Activated T-helper 9 cell treated with anti-CD3 and anti-CD28 coated beads, Interleukin-2, amount 50 U/mL, for 16 hours (primary cell): ENCODE results near the gene PDE4B.
"Not testable (repeated sequence)": the region's sequence is repeated elsewhere in the genome, so short reads cannot be mapped to it uniquely, and the experiment has no call there.

ENCODE experiments used
- DNase-seq: peaks from one replicate; pipeline ENCODE4 v3.0.0-alpha.2; 2020; ENCODE audit warnings: low read depth

The PDE4B gene

DNA sequence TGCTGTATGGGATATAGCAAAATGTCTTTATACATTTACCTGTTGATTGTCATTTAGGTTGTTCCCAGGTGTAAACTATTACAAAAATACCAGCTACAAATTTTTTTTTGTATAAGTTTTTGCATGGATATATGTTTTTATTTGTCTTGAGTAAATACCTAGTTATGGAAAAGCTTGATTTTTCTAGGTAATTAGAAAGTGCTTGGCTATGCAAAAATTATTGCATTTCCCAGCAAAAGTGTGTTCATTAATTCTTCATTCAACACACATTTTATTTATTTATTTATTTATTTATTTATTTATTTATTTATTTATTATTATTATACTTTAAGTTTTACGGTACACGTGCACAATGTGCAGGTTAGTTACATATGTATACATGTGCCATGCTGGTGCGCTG, 22.1 kb downstream of the PDE4B start:
- no peak for DNase-seq

DNA sequence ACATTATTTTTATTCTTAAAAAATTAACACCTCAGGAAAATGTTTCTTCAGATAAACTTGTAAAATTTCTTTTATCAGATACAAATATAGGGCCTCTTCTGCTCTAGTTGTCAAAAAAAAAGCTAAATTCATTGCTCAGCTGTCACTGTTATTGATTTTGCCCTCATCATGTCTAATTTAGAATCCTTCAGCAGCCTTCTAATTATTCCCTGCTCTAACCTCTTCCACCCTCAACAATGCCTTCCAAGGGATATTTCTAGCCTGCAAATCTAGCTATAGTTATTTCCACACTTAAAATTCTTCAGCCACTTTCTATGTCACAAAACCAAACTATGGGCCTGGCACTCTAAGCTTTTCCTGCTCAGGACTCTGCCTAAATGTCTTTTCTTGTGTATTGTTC, 25.2 kb downstream of the PDE4B start:
- no peak for DNase-seq

DNA sequence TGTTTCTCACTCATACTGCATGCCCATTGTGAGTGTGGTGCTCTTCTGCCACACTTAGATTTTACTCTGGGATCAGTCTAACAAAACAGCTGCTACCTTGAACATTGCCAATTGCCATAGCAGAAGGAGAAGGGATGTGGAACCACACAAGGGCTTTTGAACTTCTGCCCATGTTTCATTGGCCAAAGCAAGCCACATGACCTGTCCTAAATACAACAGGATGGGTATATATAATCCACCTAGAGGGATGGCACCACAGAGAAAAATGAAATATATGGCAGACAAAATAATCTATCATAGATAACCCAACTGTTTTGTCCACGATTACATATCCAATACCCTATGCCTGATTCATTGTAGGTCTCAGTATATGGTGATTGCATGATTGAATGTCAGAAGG, 26.3 kb downstream of the PDE4B start:
- no peak for DNase-seq

DNA sequence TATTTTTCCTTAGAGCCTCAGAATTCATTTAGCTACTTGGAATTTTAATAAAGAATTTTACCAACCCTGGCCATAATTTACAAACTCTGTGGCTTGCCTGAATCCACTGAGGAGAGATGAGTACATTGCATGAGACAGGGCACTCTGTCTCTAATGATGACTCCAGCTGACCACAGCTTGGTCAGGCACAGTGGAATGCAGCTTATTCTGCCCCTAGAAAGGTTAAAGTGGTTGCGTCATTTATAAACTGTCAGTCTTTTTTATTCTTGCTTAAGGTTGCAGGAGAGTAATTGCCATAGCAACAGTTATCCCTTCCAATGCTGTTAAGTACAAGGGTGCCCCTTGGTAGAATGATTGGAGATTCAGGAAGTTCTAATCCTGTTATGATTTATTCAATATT, 28.3 kb downstream of the PDE4B start:
- no peak for DNase-seq

DNA sequence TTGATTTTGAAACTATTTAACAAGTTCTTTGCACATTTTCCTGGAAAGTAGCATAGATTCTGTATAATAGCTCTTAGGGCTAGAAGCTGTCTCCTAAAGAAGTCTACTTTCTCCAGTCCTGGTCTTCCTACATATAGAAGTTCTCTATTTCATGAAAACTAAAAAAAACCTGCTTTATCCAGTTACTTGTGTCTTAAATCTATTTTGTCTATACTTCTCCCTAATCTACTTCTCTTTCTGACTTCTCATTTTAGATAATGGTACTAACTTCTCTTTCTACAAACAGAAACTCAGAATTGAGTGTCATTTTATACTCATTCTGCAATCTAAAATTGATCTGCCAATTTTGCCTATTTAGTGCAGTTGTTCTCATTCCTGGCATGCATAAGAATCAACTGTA, 28.7 kb downstream of the PDE4B start:
- no peak for DNase-seq

GRCh38 chr1:65824103-65824502, 31.4 kb downstream of the PDE4B start:
- no peak for DNase-seq

- no peak for DNase-seq
These were observed 33.0 kb downstream of the PDE4B start for GRCh38 chr1:65825741-65826140.

- DNase-seq, result no peak
These were observed 34.1 kb downstream of the PDE4B start for GRCh38 chr1:65826782-65827181.

DNA sequence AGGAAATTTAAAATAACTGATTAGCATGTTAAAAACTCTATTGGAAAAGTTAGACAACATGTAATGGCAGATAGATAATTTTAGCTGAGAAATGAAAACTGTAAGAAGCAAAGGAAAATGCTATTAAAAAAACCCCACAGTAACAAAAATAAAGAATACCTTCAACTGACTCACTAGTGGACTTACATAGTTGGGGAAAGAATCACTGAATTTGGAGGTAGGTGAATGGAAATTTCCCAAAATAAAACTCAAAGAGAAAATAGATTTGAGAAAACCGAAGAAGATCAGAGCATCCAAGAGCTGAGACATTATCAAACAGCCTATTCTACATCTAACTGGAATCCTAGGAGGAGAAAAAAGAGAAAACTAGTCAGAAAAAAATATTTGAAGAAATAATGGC, 34.7 kb downstream of the PDE4B start:
- DNase-seq, result no peak

DNA sequence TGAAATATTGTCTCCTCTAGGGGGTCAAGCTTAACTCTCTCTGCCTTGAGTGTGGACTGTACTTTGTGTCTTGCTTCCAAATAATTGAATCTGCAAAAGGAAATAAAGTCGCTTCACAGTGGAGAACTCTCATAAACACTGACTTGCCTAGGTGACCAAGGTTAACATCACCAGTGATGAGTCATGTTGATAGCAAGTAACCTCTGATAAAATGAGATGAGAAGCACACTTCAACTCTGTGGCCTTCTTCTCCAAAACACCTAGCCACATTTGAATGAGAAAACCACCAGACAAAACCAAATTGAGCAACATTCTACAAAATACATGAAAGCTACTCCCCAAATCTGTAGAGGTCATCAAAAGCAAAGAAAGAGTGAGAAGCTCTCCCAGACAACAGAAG, 37.6 kb downstream of the PDE4B start:
- DNase-seq, result no peak

DNA sequence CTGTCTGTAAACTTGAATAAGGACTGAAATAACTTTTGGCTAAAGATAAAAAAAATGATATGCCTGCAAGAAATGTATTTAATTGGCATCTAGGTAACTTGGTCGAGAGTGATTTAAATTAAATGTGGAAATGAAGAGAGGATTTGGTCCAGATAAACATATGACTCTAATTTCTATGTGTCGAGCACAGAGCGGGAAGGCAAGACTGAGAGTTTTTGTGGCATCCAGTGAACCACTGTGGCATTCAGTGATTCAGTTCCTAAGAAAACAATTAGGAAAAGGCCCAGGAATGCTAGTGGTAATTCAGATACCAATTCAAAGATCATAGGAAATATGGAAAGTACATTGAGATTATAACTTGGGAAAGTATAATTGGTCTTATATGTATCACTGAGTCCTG, 39.6 kb downstream of the PDE4B start:
- DNase-seq, result no peak

GRCh38 chr1:65836686-65837085, 44.0 kb downstream of the PDE4B start:
- DNase-seq, result no peak

- no peak for DNase-seq
These were observed 48.0 kb downstream of the PDE4B start for GRCh38 chr1:65840683-65841082.

- DNase-seq, result no peak
These were observed 51.6 kb downstream of the PDE4B start for GRCh38 chr1:65844296-65844695.

DNA sequence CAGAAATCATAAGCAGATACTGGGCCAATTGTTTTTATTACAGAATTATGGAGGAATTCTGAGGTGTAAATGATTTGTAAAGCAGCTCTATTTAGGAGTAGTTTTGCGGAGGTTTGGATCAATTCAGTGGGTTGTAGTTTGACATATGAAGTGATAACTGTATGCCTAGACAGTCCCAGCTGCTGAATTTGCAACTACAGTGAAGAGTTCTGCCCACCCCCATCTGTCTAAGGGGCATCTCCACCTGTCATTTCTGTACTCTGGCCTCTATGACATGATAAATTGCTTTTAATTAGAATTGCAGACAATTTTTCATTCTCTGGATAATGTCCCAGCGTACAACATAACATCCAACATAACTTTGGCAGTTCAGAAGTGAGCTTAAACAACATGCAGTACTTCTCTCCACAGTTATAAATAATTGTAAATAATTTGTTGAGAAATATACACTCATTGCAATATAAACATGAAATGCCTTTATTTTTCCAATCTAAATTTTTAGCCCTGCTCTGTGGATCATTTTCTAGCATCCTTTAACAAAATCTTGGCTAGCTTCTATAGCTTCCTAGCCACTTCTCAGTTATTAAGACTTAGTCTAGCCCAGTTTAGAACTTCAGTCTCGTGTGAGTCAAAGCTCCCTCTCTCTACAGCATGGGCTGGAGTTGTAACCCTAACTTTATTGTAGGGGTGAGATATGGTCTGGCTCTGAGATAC, 52.3 kb downstream of the PDE4B start:
- DNase-seq, result no peak

DNA sequence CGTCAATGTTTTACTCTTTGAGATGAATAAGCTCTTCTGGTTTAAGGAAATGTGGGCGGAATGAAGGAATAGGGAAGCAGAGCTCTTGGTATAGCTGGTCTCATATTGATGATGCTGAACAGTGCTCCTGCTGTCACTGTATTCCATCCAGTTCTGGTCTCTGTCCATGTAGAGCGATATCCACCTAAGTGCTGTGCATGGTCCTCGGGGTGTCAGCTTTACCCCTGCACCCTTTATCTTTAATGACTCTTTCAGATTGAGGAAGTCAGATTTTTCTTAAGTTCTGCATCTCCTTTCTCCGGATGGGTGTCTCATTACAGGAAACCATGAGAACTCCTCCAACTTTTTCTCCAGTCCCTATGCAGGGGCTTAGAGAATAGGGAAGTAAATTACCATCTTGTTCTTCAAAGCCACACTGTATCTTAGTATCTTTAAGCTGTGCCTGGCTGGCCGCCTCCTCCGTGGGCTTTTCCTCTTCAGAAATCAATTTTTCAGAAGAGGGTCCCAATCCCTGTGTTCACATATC, 52.9 kb downstream of the PDE4B start:
- DNase-seq, result no peak

DNA sequence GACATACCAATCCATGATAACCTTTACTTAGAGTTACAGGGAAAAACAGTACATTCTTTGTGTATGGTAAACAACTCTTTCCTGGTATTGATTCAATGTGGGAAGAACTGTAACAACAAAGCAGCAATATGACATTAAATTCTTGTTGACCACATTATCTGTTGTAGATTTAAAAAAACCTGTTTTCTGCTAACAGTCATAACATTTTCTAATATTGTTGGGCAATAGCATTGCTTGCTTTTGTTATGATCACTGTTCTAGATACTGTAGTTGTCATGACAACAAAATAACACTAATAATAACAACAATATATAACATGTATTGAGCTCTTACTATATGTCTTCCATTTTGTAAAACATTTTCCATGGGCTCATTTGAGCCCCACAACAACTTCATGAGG, 54.2 kb downstream of the PDE4B start:
- no peak for DNase-seq

GRCh38 chr1:65850281-65850680, 57.6 kb downstream of the PDE4B start:
- no peak for DNase-seq

- DNase-seq, result not testable (repeated sequence)
These were observed 63.9 kb downstream of the PDE4B start for GRCh38 chr1:65856591-65856990.

GRCh38 chr1:65866439-65866838, 73.7 kb downstream of the PDE4B start:
- no peak for DNase-seq

DNA sequence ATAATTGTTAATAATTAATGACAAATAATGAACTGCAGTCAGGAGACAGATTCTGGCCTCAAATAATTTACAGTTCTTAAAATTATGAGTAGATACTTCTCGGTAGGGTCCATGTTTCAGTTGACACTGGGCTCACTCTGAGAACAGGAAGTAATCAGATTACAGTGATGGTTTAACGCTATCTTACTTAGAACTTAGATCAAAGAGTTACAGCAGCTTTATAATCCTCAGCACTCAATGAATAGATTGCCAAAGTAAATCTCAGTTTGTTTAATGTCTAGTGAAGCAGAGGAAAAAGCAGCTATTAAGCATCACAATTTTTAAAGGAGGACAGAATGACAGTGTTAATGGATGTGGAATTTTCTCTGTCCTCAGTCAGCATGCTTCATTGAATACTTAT, 79.6 kb downstream of the PDE4B start:
- no peak for DNase-seq

GRCh38 chr1:65878342-65878741, 85.6 kb downstream of the PDE4B start:
- not testable (repeated sequence) for DNase-seq

GRCh38 chr1:65880611-65881010, 87.9 kb downstream of the PDE4B start:
- DNase-seq, result no peak

DNA sequence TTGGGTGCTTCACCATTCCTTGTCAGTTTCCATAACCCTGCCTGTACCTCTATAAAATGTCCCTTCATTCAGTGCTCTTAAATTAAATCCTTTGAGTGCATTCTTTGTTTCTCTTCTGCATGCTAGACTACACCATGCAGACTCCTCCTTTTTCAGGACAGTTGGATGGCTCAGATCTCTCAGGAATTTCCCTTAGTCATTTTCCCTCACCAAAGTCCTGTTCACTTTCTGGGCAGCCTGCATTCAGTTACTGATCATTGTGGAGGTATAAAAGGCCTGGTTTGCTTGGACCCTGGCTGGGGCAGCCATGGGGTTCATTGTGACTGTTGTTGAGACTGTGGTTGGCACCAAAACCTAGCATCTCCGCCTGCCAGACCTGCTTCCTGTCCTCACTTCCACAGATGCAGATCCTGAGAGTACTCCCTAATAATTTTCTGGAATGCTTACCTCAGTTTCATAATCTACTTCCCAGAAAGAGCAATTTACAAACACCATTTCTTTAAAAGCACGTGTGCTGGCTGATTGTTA, 88.4 kb downstream of the PDE4B start:
- DNase-seq, result no peak
